ENCODE data around the gene SUSD4. TPM values are rescaled to one million over a fixed set of nuclear protein-coding genes. Genes with fewer than 3 reads are reported as not detected.

Gene SUSD4
- total and polyA plus RNA-seq, 2 of the 8 experiments (the other 6 are each of a cell fraction or from before 2014, with no cell fraction given), result 3.9 to 5.2 TPM

DNA sequence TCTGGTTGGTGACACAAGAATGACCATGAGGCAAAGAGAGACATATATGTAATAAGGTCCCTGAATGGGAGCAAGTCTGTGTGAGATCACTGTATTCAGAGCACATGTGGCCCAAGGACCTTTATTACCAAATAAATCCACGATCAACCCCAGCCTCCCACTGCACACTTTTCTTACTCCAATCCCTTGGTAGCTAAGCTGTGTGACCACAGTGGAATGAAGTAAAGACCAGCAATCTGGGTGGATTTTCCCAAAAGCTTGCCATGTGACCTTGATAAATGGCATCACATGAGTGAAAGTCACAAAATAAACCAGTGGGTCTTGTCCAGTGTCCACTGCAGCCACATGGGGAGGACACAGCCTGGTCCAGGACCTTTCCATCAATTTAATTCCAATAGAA lies 184.2 kb downstream of the SUSD4 start:
- Histone ChIP-seq H3K79me2 (ENCODE audit: control insufficient read depth in 1 of 2, insufficient read depth in 2 of 2, low read length in 2 of 2) (no peaks in the 10 kb centered on the region), H3K14ac (ENCODE audit: insufficient read length) (no peak overlapping the region), H2BK5ac (ENCODE audit: low read depth, low read length) (no peak overlapping the region), H3K23ac (ENCODE audit: insufficient read length) (no peak overlapping the region), H3K4ac (replicated peaks; ENCODE audit: insufficient read length, low read depth, low read length) (no peak overlapping the region), H4K20me1 (replicated peaks in 1 of 2; ENCODE audit: control insufficient read depth in 1 of 2, insufficient read depth in 2 of 2, low read length in 2 of 2) (no peaks in the 10 kb centered on the region), H3K9me3 (ENCODE audit: insufficient read depth in 2 of 2, low read depth in 1 of 2, low read length in 1 of 2) (no peaks in the 10 kb centered on the region), H4K91ac (replicated peaks; ENCODE audit: insufficient read length, low read length) (no peak overlapping the region), H3K4me1 (replicated peaks in 1 of 4; ENCODE audit: control insufficient read depth in 3 of 4, insufficient read depth in 4 of 4, low read length in 3 of 4) (peaks cover 0 to 3% (median under 1%) of the 10 kb centered on the region in 4 experiments; a peak in 2 of 7 replicates), H2AFZ (ENCODE audit: low read length) (no peak overlapping the region), H4K5ac (ENCODE audit: insufficient read length, low read depth, low read length) (no peak overlapping the region), H3K36me3 (ENCODE audit: control insufficient read depth in 2 of 4, insufficient read depth in 4 of 4, low read length in 3 of 4) (no peaks in the 10 kb centered on the region), H2BK20ac (ENCODE audit: low read length) (no peak overlapping the region), H4K8ac (ENCODE audit: extremely low read depth, insufficient read depth, low read length) (no peak overlapping the region), H2BK12ac (ENCODE audit: low read depth, low read length) (no peak overlapping the region), H2AK5ac (ENCODE audit: low read depth, low read length) (no peak overlapping the region), H3K23me2 (ENCODE audit: low read depth, low read length) (no peaks in the 10 kb centered on the region), H3K4me2 (ENCODE audit: insufficient read depth in 1 of 2, low read depth in 2 of 2, low read length in 2 of 2) (no peak overlapping the region), H3K79me1 (ENCODE audit: low read depth, low read length) (no peaks in the 10 kb centered on the region), H3K27ac (ENCODE audit: low read depth, low read length) (no peak overlapping the region), H2BK15ac (ENCODE audit: low read length) (no peak overlapping the region), H3K18ac (ENCODE audit: extremely low read depth, low read length) (no peak overlapping the region), H3K9ac (replicated peaks in 1 of 4; ENCODE audit: extremely low read depth in 1 of 4, low read depth in 3 of 4, low read length in 3 of 4) (no peak overlapping the region), H3K56ac (replicated peaks; ENCODE audit: insufficient read length, low read depth, low read length) (no peak overlapping the region), H3K4me3 (ENCODE audit: extremely low read depth in 1 of 4, insufficient read depth in 2 of 4, low read depth in 3 of 4, low read length in 4 of 4) (no peak overlapping the region), H3K27me3 (replicated peaks in 1 of 4; ENCODE audit: control insufficient read depth in 3 of 4, extremely low read depth in 1 of 4, insufficient read depth in 3 of 4, low read length in 3 of 4) (no peaks in the 10 kb centered on the region; a peak in 1 of 7 replicates), H2BK120ac (replicated peaks; ENCODE audit: low read depth, low read length) (no peak overlapping the region)
- WGBS, 2 experiments (ENCODE audit: extremely low coverage in 1 of 2, insufficient coverage in 1 of 2, insufficient read length in 1 of 2, insufficient replicate concordance in 2 of 2, low coverage in 1 of 2, low lambda C conversion rate in 2 of 2, missing lambda C conversion rate in 1 of 2), result 38% methylated on average over 1 of the region's 1 CpG; no CpG with 5 or more reads in 1 of the 2 experiments
- no peak for DNase-seq (ENCODE audit: low read depth in 1 of 2, low spot score in 2 of 2)
- FAIRE-seq, result no peak
- ChIA-PET CTCF (ENCODE audit: partially characterized antibody) (interaction anchor here (1.1 to 1.9 kb wide), 4 partner anchors 23 to 90 kb away, joined by 3 to 5 read pairs (median 4); no protein-coding TSS in a partner anchor), POLR2A (ENCODE audit: partially characterized antibody) (no interaction called here)
- TF ChIP-seq TBP (IDR thresholded peaks at IDR 0.05; ENCODE audit: low read depth, low read length) (no peak), CBX8 (IDR thresholded peaks at IDR 0.05; ENCODE audit: borderline replicate concordance, low read depth, low read length) (no peak), CHD1 (IDR thresholded peaks at IDR 0.05; ENCODE audit: low read depth, low read length) (no peak), SP2 (IDR thresholded peaks at IDR 0.05; ENCODE audit: low read length) (no peak), MAFK (IDR thresholded peaks at IDR 0.05; ENCODE audit: low read depth, low read length) (no peak), EZH2 (IDR thresholded peaks at IDR 0.05; ENCODE audit: low read depth, low read length, severe bottlenecking) (no peak), ASH2L (IDR thresholded peaks at IDR 0.05; ENCODE audit: low read length) (no peak), RBBP5 (IDR thresholded peaks at IDR 0.05; ENCODE audit: borderline replicate concordance, low read depth, low read length) (no peak), EP300 (IDR thresholded peaks at IDR 0.05; ENCODE audit: borderline replicate concordance in 1 of 2, low read depth in 2 of 2, low read length in 2 of 2) (no peak), PHF8 (conservative IDR thresholded peaks at IDR 0.05; ENCODE audit: low read depth, low read length) (no peak), SP4 (IDR thresholded peaks at IDR 0.05; ENCODE audit: low read length) (no peak), SIX5 (IDR thresholded peaks at IDR 0.05; ENCODE audit: low read depth, low read length) (no peak), POU5F1 (IDR thresholded peaks at IDR 0.05; ENCODE audit: low read depth, low read length) (no peak), SIN3A (conservative IDR thresholded peaks at IDR 0.05 in 1 of 2, IDR thresholded peaks at IDR 0.05 in 1 of 2; ENCODE audit: low read depth in 1 of 2, low read length in 2 of 2) (no peak), GABPA (IDR thresholded peaks at IDR 0.05; ENCODE audit: borderline replicate concordance, insufficient read depth, low read length) (no peak)

Data from H1 (cell line).